Activated T-helper 1 cell treated with anti-CD3 and anti-CD28 coated beads, Interleukin-12 subunit alpha, Interleukin-12 subunit beta, Interleukin-2, Interleukin-4 antibody, amounts not matched to agents 30 ng/mL and 10 ng/mL and 1 ng/mL, durations not matched to agents 14 hours and 24 hours and 36 hours (primary cell): ENCODE data around the gene KRT78. TPM values are rescaled to one million over a fixed set of nuclear protein-coding genes. Genes with fewer than 3 reads are reported as not detected.

Experiments
- DNase-seq: peaks from one replicate; pipeline ENCODE4 v3.0.0; 2021; ENCODE audit warnings: low spot score
- H3K27ac Mint-ChIP-seq: one replicate; pipeline ENCODE4 v1.8.0; 2021; ENCODE audit warnings: mild to moderate bottlenecking, mixed read lengths
- H3K27me3 Mint-ChIP-seq: one replicate; pipeline ENCODE4 v1.8.0; 2022; ENCODE audit warnings: mild to moderate bottlenecking, moderate library complexity, mixed read lengths; ENCODE audit not compliant: insufficient read depth
- H3K36me3 Mint-ChIP-seq: one replicate; pipeline ENCODE4 v1.8.0; 2021; ENCODE audit warnings: low read depth, mixed read lengths
- H3K4me1 Mint-ChIP-seq: one replicate; pipeline ENCODE4 v1.8.0; 2021; ENCODE audit warnings: low read depth, mixed read lengths
- H3K4me3 Mint-ChIP-seq: one replicate; pipeline ENCODE4 v1.8.0; 2021; ENCODE audit warnings: mild to moderate bottlenecking, moderate library complexity, mixed read lengths
- H3K9me3 Mint-ChIP-seq: one replicate; pipeline ENCODE4 v1.8.0; 2021; ENCODE audit warnings: mixed read lengths
- intact Hi-C: fragments of 100-400 bp; cut with micrococcal nuclease; formaldehyde crosslinking; loops from one replicate; pipeline ENCODE4 v1.15.1; 2024
- total RNA-seq: library from RNA; stranded (reverse); gene quantifications from 2 replicates; pipeline ENCODE4 v1.2.3, GENCODE V29; 2022

Gene KRT78
- total RNA-seq, 1 donor from 2014 or later = not detected

DNA sequence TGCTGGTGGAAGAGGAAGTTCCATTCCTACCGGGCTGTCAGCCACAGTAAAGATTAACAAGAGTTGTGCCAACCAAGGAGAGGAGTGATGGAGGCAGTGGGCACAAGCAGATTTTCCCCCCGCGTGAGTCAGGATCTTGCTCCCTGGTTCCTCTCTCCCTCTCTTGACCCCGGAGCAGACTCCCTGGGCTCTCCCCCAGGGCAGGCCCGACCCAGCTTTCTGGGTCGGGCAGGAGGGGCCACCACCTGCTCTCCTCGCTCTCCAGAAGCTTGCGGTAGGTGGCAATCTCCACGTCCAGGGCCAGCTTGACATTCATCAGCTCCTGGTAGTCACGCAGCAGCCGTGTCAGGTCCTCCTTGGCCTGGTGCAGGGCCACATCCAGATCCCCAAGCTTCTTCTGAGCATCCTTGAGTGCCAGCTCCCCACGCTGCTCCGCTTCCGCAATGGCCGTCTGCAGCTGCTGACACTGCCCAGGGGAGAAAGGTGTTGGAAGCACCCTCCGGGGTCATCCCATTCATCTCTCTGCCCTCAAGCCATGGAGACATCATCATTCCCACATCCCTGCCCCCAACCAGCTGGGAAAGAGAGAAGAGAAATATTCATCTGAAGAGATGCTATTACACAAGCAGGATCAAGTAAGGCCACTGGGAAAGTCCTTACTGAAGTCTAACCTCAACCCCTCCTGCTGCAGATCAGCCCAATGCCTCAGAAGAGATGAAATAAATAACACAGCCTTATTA lies 25.9 kb downstream of the KRT78 start:
- no peaks in the 10 kb centered on the region for H3K36me3 Mint-ChIP-seq
- no peak overlapping the region for H3K4me3 Mint-ChIP-seq
- H3K27ac Mint-ChIP-seq = no peak overlapping the region
- DNase-seq = no peak
- intact Hi-C loops = no loop called here
- H3K9me3 Mint-ChIP-seq = no peaks in the 10 kb centered on the region
- peaks cover 3% of the 10 kb centered on the region for H3K27me3 Mint-ChIP-seq
- peaks cover 2% of the 10 kb centered on the region for H3K4me1 Mint-ChIP-seq

DNA sequence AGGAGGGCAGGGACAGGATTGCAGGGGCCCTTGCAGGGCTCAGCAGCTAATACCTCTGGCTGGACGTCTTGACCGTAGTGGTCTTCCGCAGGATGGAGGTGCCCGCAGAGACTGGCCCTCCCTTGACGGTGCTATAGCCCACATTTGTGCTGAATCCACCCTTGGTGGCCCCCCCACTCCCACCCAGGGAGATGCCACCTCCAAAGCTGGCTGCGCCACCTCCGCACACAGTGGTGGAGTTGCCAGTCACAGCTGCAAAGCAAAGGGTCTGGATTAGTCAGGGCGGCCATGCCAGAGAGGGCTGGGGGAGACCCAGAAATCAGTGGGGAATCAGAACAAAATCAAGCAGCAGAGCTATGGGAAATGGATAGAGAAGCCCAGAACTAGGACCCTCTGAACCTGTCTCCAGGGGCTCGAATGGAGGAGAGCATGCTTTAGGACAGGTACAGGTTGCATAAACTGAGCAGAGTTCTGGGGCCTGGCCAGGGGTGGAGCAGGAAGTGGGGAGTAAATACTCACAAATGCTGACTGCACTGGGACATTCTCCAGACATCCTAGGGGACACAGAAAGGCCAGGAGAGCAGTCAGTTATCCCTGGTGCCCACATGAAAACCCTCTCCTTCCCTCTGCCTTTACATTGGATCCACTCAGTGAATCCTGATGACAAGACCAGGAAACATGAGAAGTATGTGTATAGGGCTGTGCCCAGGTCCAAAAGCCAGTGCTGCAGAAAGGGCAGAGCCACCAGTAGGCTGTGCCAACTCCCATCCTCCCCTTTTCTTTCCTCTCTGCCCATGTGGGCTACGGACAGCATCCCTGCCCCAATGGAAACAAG lies 26.8 kb downstream of the KRT78 start:
- no peaks in the 10 kb centered on the region for H3K36me3 Mint-ChIP-seq
- peaks cover 8% of the 10 kb centered on the region for H3K4me1 Mint-ChIP-seq
- H3K27ac Mint-ChIP-seq = no peak overlapping the region
- H3K9me3 Mint-ChIP-seq = no peaks in the 10 kb centered on the region
- H3K27me3 Mint-ChIP-seq = peaks cover 3% of the 10 kb centered on the region
- intact Hi-C loops = no loop called here
- no peak for DNase-seq
- no peak overlapping the region for H3K4me3 Mint-ChIP-seq

- no peak overlapping the region for H3K4me3 Mint-ChIP-seq
- DNase-seq = no peak
Observed at GRCh38 chr12:52821071-52821730, 27.6 kb downstream of the KRT78 start.

DNA sequence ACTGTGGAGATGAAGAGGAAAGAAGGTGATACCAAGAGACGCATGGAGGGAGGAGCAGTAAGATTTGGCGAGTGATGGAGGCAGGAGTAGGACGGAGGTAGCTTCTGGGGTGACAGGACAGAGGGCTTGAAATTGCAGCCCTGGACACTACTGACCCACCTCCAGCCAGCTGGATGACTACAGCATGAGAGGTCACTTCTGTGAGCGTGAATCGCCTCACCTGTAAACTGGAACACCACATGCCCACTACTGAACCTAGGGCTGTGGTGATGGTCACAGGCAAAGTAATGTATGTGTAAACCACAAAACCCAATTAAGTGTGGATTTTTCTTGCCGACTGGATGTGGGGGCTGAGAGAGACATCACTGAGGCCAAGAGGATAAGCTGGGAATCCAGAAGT lies 28.3 kb downstream of the KRT78 start:
- Mint-ChIP-seq H3K4me1 (peaks cover 8% of the 10 kb centered on the region), H3K9me3 (no peaks in the 10 kb centered on the region), H3K36me3 (no peaks in the 10 kb centered on the region), H3K4me3 (no peak overlapping the region), H3K27me3 (peaks cover 3% of the 10 kb centered on the region), H3K27ac (no peak overlapping the region)
- intact Hi-C loops = no loop called here
- DNase-seq = no peak

More at GRCh38 chr12:52821071-52821730, 27.6 kb downstream of the KRT78 start:
- Mint-ChIP-seq H3K27ac (no peak overlapping the region), H3K27me3 (peaks cover 3% of the 10 kb centered on the region), H3K4me1 (peaks cover 8% of the 10 kb centered on the region), H3K9me3 (no peaks in the 10 kb centered on the region), H3K36me3 (no peaks in the 10 kb centered on the region)
- intact Hi-C loops = no loop called here

GRCh38 chr12:52819731-52820510 lies 28.9 kb downstream of the KRT78 start:
- no peak overlapping the region for H3K27ac Mint-ChIP-seq
- intact Hi-C loops = no loop called here
- peaks cover 8% of the 10 kb centered on the region for H3K4me1 Mint-ChIP-seq
- no peak for DNase-seq
- H3K9me3 Mint-ChIP-seq = no peaks in the 10 kb centered on the region
- peaks cover 3% of the 10 kb centered on the region for H3K27me3 Mint-ChIP-seq
- H3K4me3 Mint-ChIP-seq = no peak overlapping the region
- H3K36me3 Mint-ChIP-seq = no peaks in the 10 kb centered on the region

- Mint-ChIP-seq H3K27me3 (peaks cover 6% of the 10 kb centered on the region), H3K4me3 (no peak overlapping the region), H3K9me3 (no peaks in the 10 kb centered on the region), H3K4me1 (peaks cover 8% of the 10 kb centered on the region), H3K36me3 (no peaks in the 10 kb centered on the region), H3K27ac (no peak overlapping the region)
- no peak for DNase-seq
- intact Hi-C loops = no loop called here
Observed at GRCh38 chr12:52818887-52819420, 29.8 kb downstream of the KRT78 start.

DNA sequence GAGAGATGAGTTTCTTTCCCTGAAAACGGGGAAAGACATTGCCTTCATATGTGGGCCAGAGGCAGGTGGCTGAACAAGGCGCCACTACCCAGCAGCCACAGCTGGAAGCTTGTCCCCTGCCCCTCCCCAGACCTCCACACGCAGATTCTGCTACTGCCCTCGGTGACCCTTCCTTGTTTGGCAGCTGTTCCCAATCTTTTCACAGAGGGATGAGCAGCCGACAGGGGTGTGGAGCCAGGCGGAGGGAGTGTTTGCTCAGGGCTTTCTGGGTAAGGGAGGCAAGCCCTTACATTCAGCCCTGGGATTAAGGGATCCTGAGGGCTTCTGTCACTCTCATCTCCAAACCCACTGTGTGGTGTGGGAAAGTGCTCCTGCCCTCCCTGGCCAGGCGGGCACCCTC lies 30.4 kb downstream of the KRT78 start:
- H3K27ac Mint-ChIP-seq = no peak overlapping the region
- intact Hi-C loops = no loop called here
- H3K4me3 Mint-ChIP-seq = no peak overlapping the region
- peaks cover 6% of the 10 kb centered on the region for H3K27me3 Mint-ChIP-seq
- peaks cover 8% of the 10 kb centered on the region for H3K4me1 Mint-ChIP-seq
- H3K36me3 Mint-ChIP-seq = no peaks in the 10 kb centered on the region
- no peaks in the 10 kb centered on the region for H3K9me3 Mint-ChIP-seq
- no peak for DNase-seq

GRCh38 chr12:52817699-52818238 lies 31.0 kb downstream of the KRT78 start:
- Mint-ChIP-seq H3K9me3 (no peaks in the 10 kb centered on the region), H3K4me3 (no peak overlapping the region), H3K27ac (no peak overlapping the region), H3K36me3 (no peaks in the 10 kb centered on the region), H3K4me1 (peaks cover 8% of the 10 kb centered on the region), H3K27me3 (peaks cover 6% of the 10 kb centered on the region)
- DNase-seq = no peak
- intact Hi-C loops = no loop called here

DNA sequence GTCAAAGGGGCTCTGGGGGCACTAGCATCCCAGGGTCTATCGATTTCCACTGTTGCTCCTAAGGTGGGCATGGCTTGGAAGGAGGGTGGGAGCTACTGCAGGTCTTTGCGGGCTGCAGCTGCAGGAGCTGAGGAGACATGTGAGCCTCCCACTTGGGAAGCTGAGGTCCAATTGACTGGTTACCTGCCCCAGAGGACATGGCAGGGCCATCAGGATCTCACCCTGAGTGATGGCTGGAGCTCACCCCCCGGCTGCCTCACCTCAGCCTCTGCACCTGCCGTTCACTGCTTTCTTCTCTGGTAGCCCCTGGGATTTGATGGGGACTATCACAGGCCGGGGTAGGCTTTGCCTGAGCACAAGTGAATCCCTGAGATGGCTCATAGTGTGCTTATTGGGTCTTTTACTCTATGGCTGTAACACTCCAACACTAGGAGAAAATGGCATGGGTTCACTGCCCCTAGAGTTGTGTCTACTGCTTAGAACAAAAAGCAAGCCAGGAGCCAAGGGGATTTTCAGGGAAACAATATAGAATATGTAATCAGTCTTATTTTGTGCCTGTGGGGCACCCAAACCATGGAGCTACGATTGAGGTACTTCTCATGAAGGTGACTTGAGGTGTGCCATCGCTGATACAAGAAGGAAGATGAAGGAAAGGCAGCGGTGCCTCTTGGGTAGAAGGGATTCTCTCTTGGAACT lies 31.6 kb downstream of the KRT78 start:
- DNase-seq = no peak
- peaks cover 8% of the 10 kb centered on the region for H3K4me1 Mint-ChIP-seq
- H3K27me3 Mint-ChIP-seq = peaks cover 6% of the 10 kb centered on the region
- H3K4me3 Mint-ChIP-seq = no peak overlapping the region
- no peaks in the 10 kb centered on the region for H3K9me3 Mint-ChIP-seq
- H3K27ac Mint-ChIP-seq = no peak overlapping the region
- no peaks in the 10 kb centered on the region for H3K36me3 Mint-ChIP-seq
- intact Hi-C loops = no loop called here

DNA sequence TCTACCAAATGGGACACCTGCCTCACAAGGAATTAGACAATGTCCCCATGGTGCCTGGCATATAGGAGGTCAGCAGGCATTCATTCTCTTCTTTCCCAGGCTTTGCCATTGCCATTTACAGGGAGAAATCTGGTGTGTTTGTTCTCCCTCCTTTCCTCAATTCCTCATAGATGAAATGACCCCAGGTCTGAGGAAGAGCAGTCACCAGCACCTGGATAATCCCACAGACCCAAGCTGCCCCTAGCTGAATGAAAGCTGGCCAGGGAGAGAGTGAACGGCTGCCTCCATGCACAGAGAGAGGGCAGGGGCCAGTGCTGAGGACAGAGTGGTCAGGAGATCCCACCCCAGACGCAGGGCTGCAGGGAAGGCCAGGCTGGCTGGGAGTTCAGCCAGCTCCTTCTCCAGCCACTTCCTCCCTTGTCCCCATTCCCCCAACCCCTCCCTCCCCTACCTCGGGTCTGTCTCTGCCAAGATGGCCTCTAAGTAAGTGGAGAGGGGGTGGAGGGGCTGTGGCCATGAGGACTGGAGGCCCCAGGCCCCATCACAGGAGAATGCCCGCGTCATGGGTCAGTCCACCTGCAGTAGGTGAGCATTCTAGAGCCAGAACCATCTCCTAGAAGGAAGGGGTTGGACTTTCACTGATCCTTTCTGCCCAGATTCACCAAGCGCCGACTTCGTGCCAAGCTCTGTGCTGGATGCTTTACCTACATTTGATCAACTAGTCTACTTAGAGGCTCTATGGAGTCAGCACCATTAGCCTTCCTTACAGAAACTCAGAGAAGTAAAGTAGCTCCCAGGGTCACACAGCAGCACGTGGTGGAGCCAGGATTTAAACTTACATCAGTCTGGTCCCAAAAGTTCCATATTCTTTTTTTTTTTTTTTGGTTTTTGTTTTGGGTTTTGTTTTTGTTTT lies 32.9 kb downstream of the KRT78 start:
- Mint-ChIP-seq H3K4me3 (no peak overlapping the region), H3K27ac (no peak overlapping the region), H3K4me1 (peaks cover 8% of the 10 kb centered on the region), H3K9me3 (no peaks in the 10 kb centered on the region), H3K36me3 (no peaks in the 10 kb centered on the region), H3K27me3 (peaks cover 4% of the 10 kb centered on the region)
- no peak for DNase-seq
- intact Hi-C loops = no loop called here

- DNase-seq = no peak
- no peak overlapping the region for H3K4me3 Mint-ChIP-seq
- H3K9me3 Mint-ChIP-seq = no peaks in the 10 kb centered on the region
- no peak overlapping the region for H3K27ac Mint-ChIP-seq
- intact Hi-C loops = no loop called here
- peaks cover 8% of the 10 kb centered on the region for H3K4me1 Mint-ChIP-seq
- no peaks in the 10 kb centered on the region for H3K36me3 Mint-ChIP-seq
- H3K27me3 Mint-ChIP-seq = peaks cover 4% of the 10 kb centered on the region
Observed at GRCh38 chr12:52815161-52815560, 33.6 kb downstream of the KRT78 start.
